ENCODE data around the gene FAM151B.
"Not testable (repeated sequence)": the region's sequence is repeated elsewhere in the genome, so short reads cannot be mapped to it uniquely, and the experiment has no call there.

Gene FAM151B

GRCh38 chr5:80482578-80482977 is 5.3 kb upstream of the FAM151B start:
- no peak for TF ChIP-seq CTCF (IDR thresholded peaks at IDR 0.05; ENCODE audit: control insufficient read depth, insufficient read depth, low read depth, low read length, missing control alignments)
- no peak for DNase-seq (ENCODE audit: low read depth)
- H3K4me3 ChIP-seq (ENCODE audit: control insufficient read depth, low read depth, low read length) = no peak overlapping the region

- no peak overlapping the region for H3K4me3 ChIP-seq (ENCODE audit: control insufficient read depth, low read depth, low read length)
- no peak for TF ChIP-seq CTCF (IDR thresholded peaks at IDR 0.05; ENCODE audit: control insufficient read depth, insufficient read depth, low read depth, low read length, missing control alignments)
- DNase-seq (ENCODE audit: low read depth) = no peak
These were observed 4.2 kb upstream of the FAM151B start for GRCh38 chr5:80483636-80484232.

GRCh38 chr5:80487444-80487828 is 464 bp upstream of the FAM151B start:
- no peak for TF ChIP-seq CTCF (IDR thresholded peaks at IDR 0.05; ENCODE audit: control insufficient read depth, insufficient read depth, low read depth, low read length, missing control alignments)
- H3K4me3 ChIP-seq (ENCODE audit: control insufficient read depth, low read depth, low read length) = peak overlapping the region; percentile 59
- DNase-seq (ENCODE audit: low read depth) = no peak

- TF ChIP-seq CTCF (IDR thresholded peaks at IDR 0.05; ENCODE audit: control insufficient read depth, insufficient read depth, low read depth, low read length, missing control alignments) = no peak
- H3K4me3 ChIP-seq (ENCODE audit: control insufficient read depth, low read depth, low read length) = no peak overlapping the region
- DNase-seq (ENCODE audit: low read depth) = no peak
These were observed 3.4 kb downstream of the FAM151B start for GRCh38 chr5:80491296-80491695.

GRCh38 chr5:80492741-80493140 is 4.8 kb downstream of the FAM151B start:
- no peak overlapping the region for H3K4me3 ChIP-seq (ENCODE audit: control insufficient read depth, low read depth, low read length)
- no peak for DNase-seq (ENCODE audit: low read depth)
- no peak for TF ChIP-seq CTCF (IDR thresholded peaks at IDR 0.05; ENCODE audit: control insufficient read depth, insufficient read depth, low read depth, low read length, missing control alignments)

- not testable (repeated sequence) for DNase-seq (ENCODE audit: low read depth); H3K4me3 ChIP-seq (ENCODE audit: control insufficient read depth, low read depth, low read length)
These were observed 5.5 kb downstream of the FAM151B start for GRCh38 chr5:80493443-80493842.

GRCh38 chr5:80495891-80496290 is 8.0 kb downstream of the FAM151B start:
- H3K4me3 ChIP-seq (ENCODE audit: control insufficient read depth, low read depth, low read length) = no peak overlapping the region
- DNase-seq (ENCODE audit: low read depth) = no peak
- no peak for TF ChIP-seq CTCF (IDR thresholded peaks at IDR 0.05; ENCODE audit: control insufficient read depth, insufficient read depth, low read depth, low read length, missing control alignments)

Data from AG09309 (cell line).